ENCODE data around the gene ZNF782.
"Not testable (repeated sequence)": the region's sequence is repeated elsewhere in the genome, so short reads cannot be mapped to it uniquely, and the experiment has no call there.

DNA sequence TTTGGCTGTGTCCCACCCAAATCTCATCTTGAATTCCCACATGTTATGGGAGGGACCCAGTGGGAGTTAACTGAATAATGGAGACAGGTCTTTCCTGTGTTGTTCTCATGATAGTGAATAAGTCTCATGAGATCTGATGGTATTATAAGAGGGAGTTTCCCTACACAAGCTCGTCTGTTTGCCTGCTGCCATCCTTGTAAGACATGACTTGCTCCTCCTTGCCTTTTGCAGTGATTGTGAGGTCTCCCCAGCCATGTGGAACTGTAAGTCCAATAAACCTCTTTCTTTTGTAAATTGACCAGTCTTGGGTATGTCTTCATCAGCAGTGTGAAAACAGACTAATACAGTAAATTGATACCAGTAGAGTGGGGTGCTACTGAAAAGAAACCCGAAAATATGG is 10.9 kb upstream of the ZNF782 start:
- TF ChIP-seq, protein P1, sequence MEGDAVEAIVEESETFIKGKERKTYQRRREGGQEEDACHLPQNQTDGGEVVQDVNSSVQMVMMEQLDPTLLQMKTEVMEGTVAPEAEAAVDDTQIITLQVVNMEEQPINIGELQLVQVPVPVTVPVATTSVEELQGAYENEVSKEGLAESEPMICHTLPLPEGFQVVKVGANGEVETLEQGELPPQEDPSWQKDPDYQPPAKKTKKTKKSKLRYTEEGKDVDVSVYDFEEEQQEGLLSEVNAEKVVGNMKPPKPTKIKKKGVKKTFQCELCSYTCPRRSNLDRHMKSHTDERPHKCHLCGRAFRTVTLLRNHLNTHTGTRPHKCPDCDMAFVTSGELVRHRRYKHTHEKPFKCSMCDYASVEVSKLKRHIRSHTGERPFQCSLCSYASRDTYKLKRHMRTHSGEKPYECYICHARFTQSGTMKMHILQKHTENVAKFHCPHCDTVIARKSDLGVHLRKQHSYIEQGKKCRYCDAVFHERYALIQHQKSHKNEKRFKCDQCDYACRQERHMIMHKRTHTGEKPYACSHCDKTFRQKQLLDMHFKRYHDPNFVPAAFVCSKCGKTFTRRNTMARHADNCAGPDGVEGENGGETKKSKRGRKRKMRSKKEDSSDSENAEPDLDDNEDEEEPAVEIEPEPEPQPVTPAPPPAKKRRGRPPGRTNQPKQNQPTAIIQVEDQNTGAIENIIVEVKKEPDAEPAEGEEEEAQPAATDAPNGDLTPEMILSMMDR (conservative IDR thresholded peaks at IDR 0.05; ENCODE audit: low read length) = not testable (repeated sequence)
- not testable (repeated sequence) for TF ChIP-seq EZH2phosphoT487 (IDR thresholded peaks at IDR 0.05; ENCODE audit: borderline replicate concordance, low read depth, low read length)
